ENCODE results near the gene BRD9. TPM values are rescaled to one million over a fixed set of nuclear protein-coding genes. Genes with fewer than 3 reads are reported as not detected.
A peak's percentile ranks its signal among the peaks of the same experiment; 100 is the strongest.

The BRD9 gene
- 38.6 TPM for polyA plus RNA-seq (2012; ENCODE audit: insufficient read length, low read depth)

DNA sequence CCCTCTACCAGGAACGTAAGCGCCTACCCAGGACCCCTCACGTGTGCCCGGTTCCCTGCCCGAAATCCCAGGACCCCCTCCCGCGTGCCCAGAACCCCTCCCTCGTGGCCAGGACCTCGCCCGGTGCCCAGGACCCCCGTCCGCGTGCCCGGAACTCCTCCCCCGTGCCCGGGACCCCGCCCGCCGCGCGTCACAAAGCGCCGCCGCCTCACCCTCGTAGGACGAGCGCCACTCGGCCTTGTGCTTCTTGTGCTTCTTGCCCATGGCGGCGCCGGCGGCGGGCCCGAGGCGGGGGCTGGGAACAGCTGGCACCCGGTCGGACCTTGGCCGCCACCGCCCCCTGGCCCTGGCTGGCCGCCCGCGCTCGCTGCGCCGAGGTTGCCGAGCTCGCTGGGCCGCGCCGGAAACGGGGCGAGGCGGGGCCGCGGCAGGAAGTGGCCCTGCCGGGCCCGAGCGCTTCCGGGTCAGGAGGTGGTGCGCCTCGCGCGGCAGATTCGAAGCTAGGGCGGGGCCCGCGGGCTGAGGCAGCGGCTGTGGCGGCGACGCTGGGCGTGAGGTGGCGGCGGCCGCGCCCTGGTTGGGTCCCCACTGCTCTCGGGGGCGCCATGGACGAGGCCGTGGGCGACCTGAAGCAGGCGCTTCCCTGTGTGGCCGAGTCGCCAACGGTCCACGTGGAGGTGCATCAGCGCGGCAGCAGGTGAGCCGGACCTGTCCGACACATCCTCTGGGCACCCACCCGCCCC lies at the start of gene BRD9, which contains the start of gene TRIP13:
Gene BRD9, minus strand, starts transcription at position 408 of the 743 bp plus-strand sequence. Its CDS starts 144 bp downstream, at position 264.
Gene TRIP13, plus strand, starts transcription at position 491 of the 743 bp plus-strand sequence. Its CDS starts 115 bp downstream, at position 606.
- TF ChIP-seq POLR2AphosphoS5 (IDR thresholded peaks at IDR 0.05; ENCODE audit: low read depth, low read length) (peak; percentile 58), TAF1 (IDR thresholded peaks at IDR 0.05; ENCODE audit: borderline replicate concordance, insufficient read depth, low read length) (no peak; the same call in 1 of the 2 replicates), FOXP2 (optimal IDR thresholded peaks at IDR 0.05; ENCODE audit: borderline replicate concordance, extremely low read depth, extremely low read length, insufficient read depth) (no peak), SIN3A (IDR thresholded peaks at IDR 0.05; ENCODE audit: borderline replicate concordance, insufficient read depth, low read length) (peak; percentile 90; the same call in 1 of the 2 replicates)
- TF ChIP-seq, protein P1, sequence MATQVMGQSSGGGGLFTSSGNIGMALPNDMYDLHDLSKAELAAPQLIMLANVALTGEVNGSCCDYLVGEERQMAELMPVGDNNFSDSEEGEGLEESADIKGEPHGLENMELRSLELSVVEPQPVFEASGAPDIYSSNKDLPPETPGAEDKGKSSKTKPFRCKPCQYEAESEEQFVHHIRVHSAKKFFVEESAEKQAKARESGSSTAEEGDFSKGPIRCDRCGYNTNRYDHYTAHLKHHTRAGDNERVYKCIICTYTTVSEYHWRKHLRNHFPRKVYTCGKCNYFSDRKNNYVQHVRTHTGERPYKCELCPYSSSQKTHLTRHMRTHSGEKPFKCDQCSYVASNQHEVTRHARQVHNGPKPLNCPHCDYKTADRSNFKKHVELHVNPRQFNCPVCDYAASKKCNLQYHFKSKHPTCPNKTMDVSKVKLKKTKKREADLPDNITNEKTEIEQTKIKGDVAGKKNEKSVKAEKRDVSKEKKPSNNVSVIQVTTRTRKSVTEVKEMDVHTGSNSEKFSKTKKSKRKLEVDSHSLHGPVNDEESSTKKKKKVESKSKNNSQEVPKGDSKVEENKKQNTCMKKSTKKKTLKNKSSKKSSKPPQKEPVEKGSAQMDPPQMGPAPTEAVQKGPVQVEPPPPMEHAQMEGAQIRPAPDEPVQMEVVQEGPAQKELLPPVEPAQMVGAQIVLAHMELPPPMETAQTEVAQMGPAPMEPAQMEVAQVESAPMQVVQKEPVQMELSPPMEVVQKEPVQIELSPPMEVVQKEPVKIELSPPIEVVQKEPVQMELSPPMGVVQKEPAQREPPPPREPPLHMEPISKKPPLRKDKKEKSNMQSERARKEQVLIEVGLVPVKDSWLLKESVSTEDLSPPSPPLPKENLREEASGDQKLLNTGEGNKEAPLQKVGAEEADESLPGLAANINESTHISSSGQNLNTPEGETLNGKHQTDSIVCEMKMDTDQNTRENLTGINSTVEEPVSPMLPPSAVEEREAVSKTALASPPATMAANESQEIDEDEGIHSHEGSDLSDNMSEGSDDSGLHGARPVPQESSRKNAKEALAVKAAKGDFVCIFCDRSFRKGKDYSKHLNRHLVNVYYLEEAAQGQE (IDR thresholded peaks at IDR 0.05; ENCODE audit: insufficient read depth in 1 of 2, low read depth in 2 of 2, low read length in 2 of 2): no peak

DNA sequence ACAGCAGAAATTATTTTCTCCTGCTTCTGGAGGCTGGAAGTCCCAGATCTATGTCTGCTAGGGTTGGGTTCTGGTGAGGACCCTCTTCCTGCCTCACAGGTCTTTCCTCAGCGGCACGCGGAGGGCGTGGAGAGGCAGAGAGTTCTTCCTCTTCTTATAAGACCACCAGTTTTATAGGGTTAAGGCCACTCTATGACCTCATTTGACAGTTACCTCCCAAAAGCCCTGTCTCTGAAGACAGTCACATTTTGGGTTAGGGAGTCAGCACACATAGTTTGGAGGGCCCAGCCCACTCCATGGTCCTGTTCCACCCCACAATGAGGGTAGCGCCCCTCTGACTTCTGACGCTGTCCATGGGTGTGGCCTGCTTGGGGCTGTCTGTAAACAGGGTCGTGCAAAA lies 46.8 kb upstream of the BRD9 start:
- TF ChIP-seq POLR2AphosphoS5 (IDR thresholded peaks at IDR 0.05; ENCODE audit: low read depth, low read length): no peak
- TF ChIP-seq, protein P1 (IDR thresholded peaks at IDR 0.05; ENCODE audit: insufficient read depth in 1 of 2, low read depth in 2 of 2, low read length in 2 of 2): no peak
- no peak for TF ChIP-seq FOXP2 (optimal IDR thresholded peaks at IDR 0.05; ENCODE audit: borderline replicate concordance, extremely low read depth, extremely low read length, insufficient read depth)
- no peak for TF ChIP-seq SIN3A (IDR thresholded peaks at IDR 0.05; ENCODE audit: borderline replicate concordance, insufficient read depth, low read length)
- TF ChIP-seq TAF1 (IDR thresholded peaks at IDR 0.05; ENCODE audit: borderline replicate concordance, insufficient read depth, low read length): no peak

DNA sequence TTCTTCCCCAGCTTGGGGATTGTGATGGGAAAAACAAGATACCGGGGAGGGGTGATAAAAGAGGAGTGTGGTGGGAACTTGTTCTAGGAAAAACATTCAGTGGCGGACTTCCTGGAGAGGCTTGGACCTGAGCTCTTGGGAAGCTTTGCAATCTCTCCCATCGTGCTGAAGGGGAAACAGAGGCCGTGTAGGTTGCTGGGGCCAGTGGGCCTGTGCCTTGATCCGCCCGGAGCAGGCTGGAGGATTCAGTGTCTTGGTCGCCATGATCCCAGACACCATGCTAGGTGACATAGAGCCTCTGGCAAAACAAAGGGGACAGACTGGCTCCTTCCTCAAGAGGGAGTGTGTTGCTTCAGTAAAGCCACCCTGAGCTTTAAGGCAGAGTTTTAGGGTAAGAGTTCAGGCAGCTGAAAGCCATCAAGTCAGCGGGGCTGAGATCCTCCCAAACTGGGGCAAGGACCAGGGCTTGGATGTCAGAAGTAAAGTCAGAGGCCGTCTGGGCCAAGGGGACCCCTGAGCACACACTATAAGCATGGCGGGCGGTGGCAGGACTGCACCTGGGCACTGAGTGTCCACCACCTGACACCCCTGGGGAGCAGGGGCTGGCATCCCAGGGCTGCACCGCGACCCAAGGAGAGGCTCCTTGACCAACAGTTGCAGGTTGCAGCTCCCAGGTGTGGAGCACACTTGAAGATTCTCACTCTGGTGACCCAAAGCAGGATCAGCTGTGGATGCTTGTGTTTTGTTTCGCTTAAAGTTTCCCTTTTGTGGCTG lies 44.7 kb upstream of the BRD9 start:
- TF ChIP-seq FOXP2 (optimal IDR thresholded peaks at IDR 0.05; ENCODE audit: borderline replicate concordance, extremely low read depth, extremely low read length, insufficient read depth): no peak
- TF ChIP-seq POLR2AphosphoS5 (IDR thresholded peaks at IDR 0.05; ENCODE audit: low read depth, low read length): no peak
- TF ChIP-seq SIN3A (IDR thresholded peaks at IDR 0.05; ENCODE audit: borderline replicate concordance, insufficient read depth, low read length): no peak
- TF ChIP-seq, protein P1 (IDR thresholded peaks at IDR 0.05; ENCODE audit: insufficient read depth in 1 of 2, low read depth in 2 of 2, low read length in 2 of 2): no peak
- TF ChIP-seq TAF1 (IDR thresholded peaks at IDR 0.05; ENCODE audit: borderline replicate concordance, insufficient read depth, low read length): no peak

DNA sequence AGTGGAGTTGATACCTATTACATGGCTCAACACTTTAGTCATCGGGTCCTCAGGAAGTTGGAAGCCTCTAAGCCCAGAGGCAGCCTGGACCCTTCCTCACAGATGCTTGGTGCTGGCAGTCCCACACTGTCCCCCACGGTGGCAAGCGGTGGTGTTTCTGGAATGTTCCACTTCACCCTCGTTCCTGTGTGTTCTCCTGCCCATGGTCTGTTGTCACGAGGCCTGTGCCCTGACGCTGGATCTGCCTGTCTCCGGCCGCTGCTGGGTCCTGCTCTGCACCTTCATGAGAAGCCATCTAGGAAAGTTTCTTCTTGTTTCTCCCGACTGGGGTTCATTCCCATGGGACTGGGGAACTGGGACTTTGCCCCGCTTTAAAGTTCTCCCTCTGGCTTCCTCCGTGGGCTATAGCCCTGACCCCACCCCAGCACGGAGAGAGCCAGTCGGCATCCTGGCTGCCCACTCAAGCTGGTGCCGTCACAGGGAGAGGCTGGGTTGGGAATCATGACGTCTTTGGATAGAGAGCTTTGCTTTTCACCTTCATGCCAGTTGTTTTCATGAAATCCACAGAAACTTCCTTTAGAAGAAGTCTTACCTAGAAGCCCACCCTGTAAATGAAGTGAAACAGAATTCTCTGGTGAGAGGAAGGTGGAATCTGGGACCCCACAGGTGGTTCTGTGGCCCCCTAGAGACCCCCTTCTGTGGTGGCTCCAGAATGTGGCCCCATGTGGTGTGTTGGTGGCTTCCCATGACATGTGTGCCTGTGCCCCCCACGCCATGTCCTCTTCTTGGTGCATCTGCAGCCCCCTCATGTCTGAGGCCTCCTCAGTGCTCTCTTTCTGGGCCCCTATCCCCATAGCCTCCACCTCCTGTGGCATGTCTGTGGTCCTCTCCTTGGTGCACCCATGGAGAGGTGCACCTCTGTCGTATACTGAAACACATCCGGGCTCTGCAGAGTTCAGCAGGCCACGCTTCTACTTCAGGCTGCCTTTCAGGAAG lies 43.8 kb upstream of the BRD9 start:
- TF ChIP-seq SIN3A (IDR thresholded peaks at IDR 0.05; ENCODE audit: borderline replicate concordance, insufficient read depth, low read length) (no peak), POLR2AphosphoS5 (IDR thresholded peaks at IDR 0.05; ENCODE audit: low read depth, low read length) (no peak), TAF1 (IDR thresholded peaks at IDR 0.05; ENCODE audit: borderline replicate concordance, insufficient read depth, low read length) (no peak), FOXP2 (optimal IDR thresholded peaks at IDR 0.05; ENCODE audit: borderline replicate concordance, extremely low read depth, extremely low read length, insufficient read depth) (no peak)
- TF ChIP-seq, protein P1 (IDR thresholded peaks at IDR 0.05; ENCODE audit: insufficient read depth in 1 of 2, low read depth in 2 of 2, low read length in 2 of 2): no peak

All from PFSK-1 (cell line).